ENCODE measurements around the gene AFAP1. TPM values are rescaled to one million over a fixed set of nuclear protein-coding genes. Genes with fewer than 3 reads are reported as not detected.
A peak's percentile ranks its signal among the peaks of the same experiment; 100 is the strongest.

The AFAP1 gene
- total RNA-seq, 1 donor from 2014 or later = 67.9 TPM

- H3K9me3 ChIP-seq (ENCODE audit: insufficient read depth, low read depth, low read length) = no peaks in the 10 kb centered on the region
- no peak overlapping the region for H3K27ac ChIP-seq (ENCODE audit: low read depth, low read length)
- Mint-ChIP-seq H3K36me3 (ENCODE audit: low read depth, unreplicated experiment) (peaks cover 19% of the 10 kb centered on the region), H3K27me3 (ENCODE audit: low read depth, unreplicated experiment) (no peaks in the 10 kb centered on the region), H3K4me1 (ENCODE audit: low read depth, unreplicated experiment) (peaks cover 47% of the 10 kb centered on the region), H3K9me3 (ENCODE audit: unreplicated experiment) (no peaks in the 10 kb centered on the region), H3K4me3 (ENCODE audit: unreplicated experiment) (no peak overlapping the region), H3K27ac (ENCODE audit: unreplicated experiment) (no peak overlapping the region)
- H2AFZ ChIP-seq (ENCODE audit: low read depth, low read length) = no peak overlapping the region
- no peak for TF ChIP-seq CTCF (IDR thresholded peaks at IDR 0.05; ENCODE audit: insufficient read depth, low read depth, low read length)
- no peak for TF ChIP-seq EZH2 (IDR thresholded peaks at IDR 0.05; ENCODE audit: insufficient read depth, low read length)
- FAIRE-seq (no peak), DNase-seq (ENCODE audit: low read depth) (no peak)
- H3K4me3 ChIP-seq (ENCODE audit: insufficient read depth, low read depth, low read length) = no peak overlapping the region
- H3K4me1 ChIP-seq (ENCODE audit: insufficient read depth, low read length) = peaks cover 25% of the 10 kb centered on the region
- H3K36me3 ChIP-seq (ENCODE audit: insufficient read depth, low read length) = peaks cover 3% of the 10 kb centered on the region
- peaks cover 100% of the 10 kb centered on the region for H3K79me2 ChIP-seq (ENCODE audit: insufficient read depth, low read length)
- H4K20me1 ChIP-seq (ENCODE audit: insufficient read depth, low read length) = peaks cover 87% of the 10 kb centered on the region
- no peak overlapping the region for H3K4me2 ChIP-seq (ENCODE audit: low read length)
- H3K27me3 ChIP-seq (ENCODE audit: insufficient read depth, low read length) = no peaks in the 10 kb centered on the region
- H3K9ac ChIP-seq (ENCODE audit: low read length) = no peak overlapping the region
These were observed 23.8 kb downstream of the AFAP1 start for GRCh38 chr4:7915875-7916242.

- Histone ChIP-seq H3K4me2 (ENCODE audit: low read length) (peak overlapping the region; percentile 12), H3K27ac (ENCODE audit: low read depth, low read length) (no peak overlapping the region), H3K9me3 (ENCODE audit: insufficient read depth, low read depth, low read length) (no peaks in the 10 kb centered on the region), H3K4me3 (ENCODE audit: insufficient read depth, low read depth, low read length) (no peak overlapping the region), H3K36me3 (ENCODE audit: insufficient read depth, low read length) (no peaks in the 10 kb centered on the region), H4K20me1 (ENCODE audit: insufficient read depth, low read length) (peaks cover 86% of the 10 kb centered on the region), H3K9ac (ENCODE audit: low read length) (no peak overlapping the region), H3K4me1 (ENCODE audit: insufficient read depth, low read length) (peaks cover 36% of the 10 kb centered on the region), H3K79me2 (ENCODE audit: insufficient read depth, low read length) (peaks cover 100% of the 10 kb centered on the region), H2AFZ (ENCODE audit: low read depth, low read length) (no peak overlapping the region), H3K27me3 (ENCODE audit: insufficient read depth, low read length) (no peaks in the 10 kb centered on the region)
- no peak overlapping the region for H3K4me3 Mint-ChIP-seq (ENCODE audit: unreplicated experiment)
- H3K9me3 Mint-ChIP-seq (ENCODE audit: unreplicated experiment) = no peaks in the 10 kb centered on the region
- H3K27me3 Mint-ChIP-seq (ENCODE audit: low read depth, unreplicated experiment) = no peaks in the 10 kb centered on the region
- no peak for TF ChIP-seq CTCF (IDR thresholded peaks at IDR 0.05; ENCODE audit: insufficient read depth, low read depth, low read length)
- no peak for TF ChIP-seq EZH2 (IDR thresholded peaks at IDR 0.05; ENCODE audit: insufficient read depth, low read length)
- FAIRE-seq = no peak
- H3K36me3 Mint-ChIP-seq (ENCODE audit: low read depth, unreplicated experiment) = peaks cover 17% of the 10 kb centered on the region
- peaks cover 65% of the 10 kb centered on the region for H3K4me1 Mint-ChIP-seq (ENCODE audit: low read depth, unreplicated experiment)
- no peak for DNase-seq (ENCODE audit: low read depth)
- no peak overlapping the region for H3K27ac Mint-ChIP-seq (ENCODE audit: unreplicated experiment)
These were observed 26.8 kb downstream of the AFAP1 start for GRCh38 chr4:7912826-7913225.

GRCh38 chr4:7910952-7911578 is 28.6 kb downstream of the AFAP1 start:
- H3K4me2 ChIP-seq (ENCODE audit: low read length) = peak overlapping the region; percentile 63
- Mint-ChIP-seq H3K9me3 (ENCODE audit: unreplicated experiment) (no peaks in the 10 kb centered on the region), H3K4me3 (ENCODE audit: unreplicated experiment) (peak overlapping the region; percentile 41), H3K36me3 (ENCODE audit: low read depth, unreplicated experiment) (peaks cover 13% of the 10 kb centered on the region), H3K27ac (ENCODE audit: unreplicated experiment) (peak overlapping the region; percentile 99), H3K27me3 (ENCODE audit: low read depth, unreplicated experiment) (no peaks in the 10 kb centered on the region), H3K4me1 (ENCODE audit: low read depth, unreplicated experiment) (peaks cover 61% of the 10 kb centered on the region)
- H2AFZ ChIP-seq (ENCODE audit: low read depth, low read length) = no peak overlapping the region
- H3K36me3 ChIP-seq (ENCODE audit: insufficient read depth, low read length) = peaks cover 3% of the 10 kb centered on the region
- peak overlapping the region; percentile 73 for H3K9ac ChIP-seq (ENCODE audit: low read length)
- peaks cover 51% of the 10 kb centered on the region for H3K4me1 ChIP-seq (ENCODE audit: insufficient read depth, low read length)
- peak overlapping the region; percentile 12 for H3K4me3 ChIP-seq (ENCODE audit: insufficient read depth, low read depth, low read length)
- no peaks in the 10 kb centered on the region for H3K9me3 ChIP-seq (ENCODE audit: insufficient read depth, low read depth, low read length)
- H3K27ac ChIP-seq (ENCODE audit: low read depth, low read length) = peak overlapping the region; percentile 94
- no peak for TF ChIP-seq EZH2 (IDR thresholded peaks at IDR 0.05; ENCODE audit: insufficient read depth, low read length)
- peaks cover 100% of the 10 kb centered on the region for H3K79me2 ChIP-seq (ENCODE audit: insufficient read depth, low read length)
- FAIRE-seq (peak; percentile 37), DNase-seq (ENCODE audit: low read depth) (peak; percentile 91)
- H4K20me1 ChIP-seq (ENCODE audit: insufficient read depth, low read length) = peaks cover 79% of the 10 kb centered on the region
- H3K27me3 ChIP-seq (ENCODE audit: insufficient read depth, low read length) = no peaks in the 10 kb centered on the region

All from astrocyte (in vitro differentiated cells and primary cell).